Islet of Langerhans (tissue), 1 donor: ENCODE data around the gene HPSE2.

Experiments
- FAIRE-seq: peaks from one replicate; lab custom pipeline; 2011; peaks lifted over from hg19 to GRCh38; lab: Jason Lieb, UNC

Gene HPSE2

DNA sequence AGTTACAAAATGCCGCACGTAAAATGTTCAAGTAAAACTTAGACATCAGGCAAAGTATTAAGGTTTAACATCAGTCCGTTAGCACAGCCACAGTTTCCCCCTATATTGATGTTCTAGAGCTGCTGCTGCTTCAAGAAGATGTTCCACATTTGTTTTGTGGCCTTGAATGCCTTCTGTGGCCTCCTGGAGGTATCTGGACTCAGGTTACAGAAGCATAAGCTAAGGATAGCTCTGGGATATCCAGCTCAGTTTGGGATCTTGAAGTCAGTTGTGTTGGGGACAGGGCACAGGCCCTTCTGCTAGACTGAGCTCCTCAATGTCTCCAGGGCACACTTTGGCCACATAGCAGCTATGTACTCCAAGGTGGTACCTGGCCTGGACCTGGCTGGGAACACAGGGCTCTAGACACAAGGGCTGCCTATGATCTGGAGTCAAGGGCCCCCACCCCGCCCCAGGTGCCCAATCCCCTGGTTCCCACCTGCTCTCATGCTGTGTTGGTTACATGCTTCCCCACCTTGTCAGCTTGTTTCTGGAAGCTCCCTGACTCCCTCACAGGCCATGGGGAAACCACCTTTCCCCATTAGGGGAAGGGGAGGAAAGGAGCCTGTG, 825.4 kb downstream of the HPSE2 start:
- FAIRE-seq = no peak

DNA sequence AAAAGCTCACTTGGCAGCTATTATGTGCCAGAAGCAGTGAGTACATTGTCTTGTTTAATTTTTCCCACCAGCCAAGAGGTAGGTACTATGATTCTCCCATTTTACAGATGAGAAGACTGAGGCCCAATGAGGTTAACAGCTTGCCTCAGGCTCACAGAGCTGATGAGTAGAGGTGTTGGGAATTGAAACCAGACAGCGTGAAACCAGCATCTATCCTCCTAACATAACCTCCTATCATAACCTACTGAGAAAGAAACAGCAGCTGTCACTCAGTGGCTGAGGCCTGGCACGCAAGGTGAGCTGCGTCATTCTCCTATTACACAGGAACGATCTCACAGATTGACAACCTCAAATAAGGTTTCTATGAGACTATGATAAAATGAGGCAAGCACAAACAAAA, 826.9 kb downstream of the HPSE2 start:
- FAIRE-seq = no peak

GRCh38 chr10:98407744-98408241, 827.9 kb downstream of the HPSE2 start:
- FAIRE-seq = no peak
